GM20000 (cell line): ENCODE data around the gene TMCO4.

Experiments used
- DNase-seq: peaks from one replicate; pipeline ENCODE4 v3.0.0; 2012; ENCODE audit warnings: low spot score
- CTCF ChIP-seq: IDR thresholded peaks from 2 replicates; pipeline ENCODE4 v1.5.1; 2012; ENCODE audit warnings: mild to moderate bottlenecking, control low read depth; ENCODE audit errors: extremely low read depth, missing control alignments

The TMCO4 gene

GRCh38 chr1:19689856-19690255 lies 109.9 kb downstream of the TMCO4 start:
- no peak for DNase-seq
- no peak for TF ChIP-seq CTCF

- no peak for DNase-seq
- TF ChIP-seq CTCF, result no peak
Observed at GRCh38 chr1:19689085-19689757, 110.5 kb downstream of the TMCO4 start.

- TF ChIP-seq CTCF, result no peak
- no peak for DNase-seq
Observed at GRCh38 chr1:19688041-19688842, 111.5 kb downstream of the TMCO4 start.

GRCh38 chr1:19687414-19687813 lies 112.3 kb downstream of the TMCO4 start:
- TF ChIP-seq CTCF, result no peak
- no peak for DNase-seq

GRCh38 chr1:19685994-19686393 lies 113.7 kb downstream of the TMCO4 start:
- no peak for TF ChIP-seq CTCF

GRCh38 chr1:19684677-19685076 lies 115.0 kb downstream of the TMCO4 start:
- DNase-seq, result no peak
- no peak for TF ChIP-seq CTCF

More at GRCh38 chr1:19685994-19686393, 113.7 kb downstream of the TMCO4 start:
- no peak for DNase-seq

- TF ChIP-seq CTCF, result no peak
- no peak for DNase-seq
Observed at GRCh38 chr1:19683351-19683750, 116.4 kb downstream of the TMCO4 start.
